ENCODE results near the gene SVBP. TPM values are rescaled to one million over a fixed set of nuclear protein-coding genes. Genes with fewer than 3 reads are reported as not detected.

SVBP gene
- polyA plus RNA-seq, 3 donors: 19.5 to 56.1 (median 54.3) TPM

- Histone ChIP-seq H3K4me1 (ENCODE audit: control insufficient read depth in 1 of 2, insufficient read depth in 2 of 2, low read length in 2 of 2) (no peaks in the 10 kb centered on the region), H3K36me3 (replicated peaks in 1 of 2; ENCODE audit: control insufficient read depth in 1 of 2, insufficient read depth in 2 of 2, low read length in 2 of 2) (no peaks in the 10 kb centered on the region), H3K79me2 (ENCODE audit: insufficient read depth, low read length) (no peaks in the 10 kb centered on the region), H3K4me2 (replicated peaks; ENCODE audit: extremely low read depth, low read length, poor library complexity, severe bottlenecking) (no peak overlapping the region), H3K27me3 (ENCODE audit: control insufficient read depth in 2 of 2, insufficient read depth in 2 of 2, low read length in 2 of 2) (no peaks in the 10 kb centered on the region), H4K20me1 (ENCODE audit: insufficient read depth, low read length) (no peaks in the 10 kb centered on the region), H3K4me3 (replicated peaks in 1 of 3; ENCODE audit: low read depth in 2 of 3, low read length in 3 of 3) (no peak overlapping the region), H3K9ac (ENCODE audit: insufficient read depth, low read length, poor library complexity, severe bottlenecking) (no peak overlapping the region), H2AFZ (ENCODE audit: insufficient read depth, low read depth, low read length, poor library complexity, severe bottlenecking) (no peak overlapping the region), H3K27ac (ENCODE audit: low read depth in 1 of 2, low read length in 2 of 2) (no peak overlapping the region), H3K9me3 (replicated peaks in 1 of 2; ENCODE audit: control insufficient read depth in 1 of 2, insufficient read depth in 1 of 2, low read length in 2 of 2) (no peaks in the 10 kb centered on the region)
- no peak overlapping the region for H3K27ac Mint-ChIP-seq
- DNase-seq: no peak
- no peaks in the 10 kb centered on the region for H3K4me1 Mint-ChIP-seq
- TF ChIP-seq, protein P1, sequence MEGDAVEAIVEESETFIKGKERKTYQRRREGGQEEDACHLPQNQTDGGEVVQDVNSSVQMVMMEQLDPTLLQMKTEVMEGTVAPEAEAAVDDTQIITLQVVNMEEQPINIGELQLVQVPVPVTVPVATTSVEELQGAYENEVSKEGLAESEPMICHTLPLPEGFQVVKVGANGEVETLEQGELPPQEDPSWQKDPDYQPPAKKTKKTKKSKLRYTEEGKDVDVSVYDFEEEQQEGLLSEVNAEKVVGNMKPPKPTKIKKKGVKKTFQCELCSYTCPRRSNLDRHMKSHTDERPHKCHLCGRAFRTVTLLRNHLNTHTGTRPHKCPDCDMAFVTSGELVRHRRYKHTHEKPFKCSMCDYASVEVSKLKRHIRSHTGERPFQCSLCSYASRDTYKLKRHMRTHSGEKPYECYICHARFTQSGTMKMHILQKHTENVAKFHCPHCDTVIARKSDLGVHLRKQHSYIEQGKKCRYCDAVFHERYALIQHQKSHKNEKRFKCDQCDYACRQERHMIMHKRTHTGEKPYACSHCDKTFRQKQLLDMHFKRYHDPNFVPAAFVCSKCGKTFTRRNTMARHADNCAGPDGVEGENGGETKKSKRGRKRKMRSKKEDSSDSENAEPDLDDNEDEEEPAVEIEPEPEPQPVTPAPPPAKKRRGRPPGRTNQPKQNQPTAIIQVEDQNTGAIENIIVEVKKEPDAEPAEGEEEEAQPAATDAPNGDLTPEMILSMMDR (IDR thresholded peaks at IDR 0.05): no peak
- 90% methylated on average over 4 of the region's 5 CpGs for WGBS (ENCODE audit: insufficient coverage)
- intact Hi-C loops (cut with micrococcal nuclease): no loop called here
- H3K27me3 Mint-ChIP-seq (ENCODE audit: low read depth in 3 of 3): peaks cover 2% of the 10 kb centered on the region in 3 donors
- H3K9me3 Mint-ChIP-seq: no peaks in the 10 kb centered on the region
- no peaks in the 10 kb centered on the region for H3K36me3 Mint-ChIP-seq
- H3K4me3 Mint-ChIP-seq: no peak overlapping the region
Observed at GRCh38 chr1:42797979-42798378, 19.2 kb downstream of the SVBP start.

- Histone ChIP-seq H3K4me3 (replicated peaks in 1 of 3; ENCODE audit: low read depth in 2 of 3, low read length in 3 of 3) (no peak overlapping the region), H3K27ac (ENCODE audit: low read depth in 1 of 2, low read length in 2 of 2) (no peak overlapping the region), H3K9me3 (replicated peaks in 1 of 2; ENCODE audit: control insufficient read depth in 1 of 2, insufficient read depth in 1 of 2, low read length in 2 of 2) (no peaks in the 10 kb centered on the region), H4K20me1 (ENCODE audit: insufficient read depth, low read length) (no peaks in the 10 kb centered on the region), H3K27me3 (ENCODE audit: control insufficient read depth in 2 of 2, insufficient read depth in 2 of 2, low read length in 2 of 2) (no peaks in the 10 kb centered on the region), H3K36me3 (replicated peaks in 1 of 2; ENCODE audit: control insufficient read depth in 1 of 2, insufficient read depth in 2 of 2, low read length in 2 of 2) (no peaks in the 10 kb centered on the region), H3K4me2 (replicated peaks; ENCODE audit: extremely low read depth, low read length, poor library complexity, severe bottlenecking) (no peak overlapping the region), H3K9ac (ENCODE audit: insufficient read depth, low read length, poor library complexity, severe bottlenecking) (no peak overlapping the region), H3K4me1 (ENCODE audit: control insufficient read depth in 1 of 2, insufficient read depth in 2 of 2, low read length in 2 of 2) (no peaks in the 10 kb centered on the region), H2AFZ (ENCODE audit: insufficient read depth, low read depth, low read length, poor library complexity, severe bottlenecking) (no peak overlapping the region), H3K79me2 (ENCODE audit: insufficient read depth, low read length) (no peaks in the 10 kb centered on the region)
- TF ChIP-seq, protein P1 (IDR thresholded peaks at IDR 0.05): no peak
- Mint-ChIP-seq H3K27me3 (ENCODE audit: low read depth in 3 of 3) (peaks cover 2% of the 10 kb centered on the region in 3 donors), H3K4me3 (no peak overlapping the region), H3K36me3 (no peaks in the 10 kb centered on the region), H3K27ac (no peak overlapping the region), H3K9me3 (no peaks in the 10 kb centered on the region), H3K4me1 (no peaks in the 10 kb centered on the region)
- intact Hi-C loops (cut with micrococcal nuclease): no loop called here
- no peak for DNase-seq
- no CpG with 5 or more reads among the region's 3 CpGs for WGBS (ENCODE audit: insufficient coverage)
Observed at GRCh38 chr1:42797414-42797813, 19.8 kb downstream of the SVBP start.

Measured in CD14-positive monocyte (primary cell).